Breast epithelium (tissue), 4 donors: ENCODE data around the gene NOS2. TPM values are rescaled to one million over a fixed set of nuclear protein-coding genes. Genes with fewer than 3 reads are reported as not detected.
"Not testable (repeated sequence)": the region's sequence is repeated elsewhere in the genome, so short reads cannot be mapped to it uniquely, and the experiment has no call there.

ENCODE experiments used
- DNase-seq, 2 donors: peaks; one replicate each; pipeline ENCODE4 v3.0.0-alpha.2; 2019; ENCODE audit warnings: low spot score in 2 of 2
- H3K27ac ChIP-seq, 2 donors: fragments of 200-600 bp; sonication (generic) in 1 of 2; one replicate each; pipeline ENCODE4 v1.5.1; 2016 to 2019; ENCODE audit warnings: mild to moderate bottlenecking in 1 of 2
- H3K27me3 ChIP-seq, 2 donors: fragments of 200-600 bp; sonication (generic) in 1 of 2; one replicate each; pipeline versions ENCODE4 v1.5.1 to v1.6.0; 2017 to 2019; ENCODE audit warnings: control low read depth in 1 of 2, mild to moderate bottlenecking in 1 of 2
- H3K36me3 ChIP-seq: fragments of 200-600 bp; one replicate; pipeline ENCODE4 v1.5.1; 2019
- H3K4me1 ChIP-seq, 2 donors: fragments of 200-600 bp; sonication (generic); one replicate each; pipeline ENCODE4 v1.5.1; 2016 to 2019; ENCODE audit warnings: control low read depth in 1 of 2
- H3K4me3 ChIP-seq, 3 donors: fragments of 200-600 bp; sonication (generic); 1 replicate in 2 of 3; 2 replicates in 1 of 3; pipeline ENCODE4 v1.5.1; 2016 to 2019; ENCODE audit warnings: mild to moderate bottlenecking in 3 of 3, moderate library complexity in 2 of 3
- H3K9me3 ChIP-seq, 2 donors: fragments of 200-600 bp; sonication (generic) in 1 of 2; one replicate each; pipeline ENCODE4 v1.5.1; 2016 to 2019; ENCODE audit warnings: control low read depth in 1 of 2
- CTCF ChIP-seq, 3 donors: fragments of 450-650 bp; IDR thresholded peaks; one replicate each; pipeline ENCODE4 v1.5.1; 2016 to 2017; ENCODE audit warnings: antibody characterized with exemption in 3 of 3, mild to moderate bottlenecking in 3 of 3, moderate library complexity in 3 of 3
- POLR2A ChIP-seq: fragments of 450-650 bp; IDR thresholded peaks from one replicate; pipeline ENCODE4 v1.6.1; 2016; ENCODE audit warnings: antibody characterized with exemption, mild to moderate bottlenecking, moderate library complexity
- POLR2AphosphoS5 ChIP-seq, 3 donors: sonication (generic); formaldehyde crosslinking; IDR thresholded peaks; one replicate each; pipeline ENCODE4 v1.6.1; 2017; ENCODE audit warnings: antibody characterized with exemption in 3 of 3
- intact Hi-C: fragments of 100-400 bp; cut with DNase I; formaldehyde crosslinking; loops from one replicate; pipeline ENCODE4 v1.15.1; 2023; ENCODE audit warnings: low total_unique reads
- total RNA-seq, 3 donors: library from RNA; depleted of rRNA; stranded (reverse); fragments of >200 nt; gene quantifications; one replicate each; pipeline ENCODE4 v1.1.0, GENCODE V29; 2016

NOS2 gene
- total RNA-seq, 3 donors from 2014 or later = 0.16 to 0.33 (median 0.29) TPM

- DNase-seq = peak in 1 of 2 donors; percentile 63
- no peak overlapping the region for H3K27ac ChIP-seq
- no peaks in the 10 kb centered on the region for H3K9me3 ChIP-seq
- H3K4me3 ChIP-seq = no peak overlapping the region
- intact Hi-C loops = no loop called here
- no peaks in the 10 kb centered on the region for H3K36me3 ChIP-seq
- H3K27me3 ChIP-seq = no peaks in the 10 kb centered on the region
- TF ChIP-seq CTCF (IDR thresholded peaks at IDR 0.05) (peak; percentile 44 to 77 (median 73)), POLR2AphosphoS5 (IDR thresholded peaks at IDR 0.05) (no peak), POLR2A (no peak)
- no peaks in the 10 kb centered on the region for H3K4me1 ChIP-seq
Observed at GRCh38 chr17:27756467-27757371, 43.6 kb downstream of the NOS2 start.

- intact Hi-C loops = no loop called here
- Histone ChIP-seq H3K9me3 (no peaks in the 10 kb centered on the region), H3K36me3 (no peaks in the 10 kb centered on the region), H3K27ac (no peak overlapping the region), H3K4me1 (no peaks in the 10 kb centered on the region), H3K27me3 (no peaks in the 10 kb centered on the region), H3K4me3 (no peak overlapping the region)
- no peak for DNase-seq
- TF ChIP-seq CTCF (IDR thresholded peaks at IDR 0.05) (no peak), POLR2AphosphoS5 (IDR thresholded peaks at IDR 0.05) (no peak), POLR2A (no peak)
Observed at GRCh38 chr17:27755706-27756466, 44.4 kb downstream of the NOS2 start.

- H3K36me3 ChIP-seq = no peaks in the 10 kb centered on the region
- intact Hi-C loops = no loop called here
- no peak overlapping the region for H3K27ac ChIP-seq
- H3K27me3 ChIP-seq = no peaks in the 10 kb centered on the region
- DNase-seq = no peak
- TF ChIP-seq CTCF (IDR thresholded peaks at IDR 0.05) (no peak), POLR2A (no peak)
- H3K4me3 ChIP-seq = no peak overlapping the region
- H3K9me3 ChIP-seq = no peaks in the 10 kb centered on the region
- H3K4me1 ChIP-seq = no peaks in the 10 kb centered on the region
Observed at GRCh38 chr17:27754549-27754948, 45.8 kb downstream of the NOS2 start.

GRCh38 chr17:27753726-27754125, 46.6 kb downstream of the NOS2 start:
- intact Hi-C loops, DNase-seq, H3K4me3 ChIP-seq, H3K4me1 ChIP-seq, H3K27ac ChIP-seq, H3K27me3 ChIP-seq, H3K9me3 ChIP-seq, H3K36me3 ChIP-seq: not testable (repeated sequence)

- intact Hi-C loops, H3K27ac ChIP-seq, H3K9me3 ChIP-seq, H3K27me3 ChIP-seq, DNase-seq, H3K4me1 ChIP-seq, H3K36me3 ChIP-seq, H3K4me3 ChIP-seq: not testable (repeated sequence)
Observed at GRCh38 chr17:27752831-27753619, 47.3 kb downstream of the NOS2 start.
